IMR-90 (cell line): ENCODE data around the gene PPP1R14D. TPM values are rescaled to one million over a fixed set of nuclear protein-coding genes. Genes with fewer than 3 reads are reported as not detected.

Experiments used
- ATAC-seq: fragments of 200-7000 bp; cut with Tn5 transposase; 2 replicates; pipeline ENCODE4 v1.9.1; 2020; ENCODE audit warnings: low read depth, mild to moderate bottlenecking, moderate library complexity
- BruUV-seq: library from RNA; stranded (reverse); fragments of 400-500 nt; replicated peaks from 2 replicates; lab custom pipeline; 2021; lab: Mats Ljungman, UMichigan
- CTCF ChIA-PET: fragments of 300-600 bp; formaldehyde crosslinking; extraction: SDS; loops from one replicate; lab custom pipeline; 2021; ENCODE audit warnings: antibody characterized with exemption; lab: Yijun Ruan, JAX
- POLR2A ChIA-PET: fragments of 300-600 bp; sonication (Branson Sonifier 250); formaldehyde crosslinking; loops from one replicate; lab custom pipeline; 2022; ENCODE audit warnings: antibody characterized with exemption; ENCODE audit not compliant: unreplicated experiment; lab: Charles Lee
- DNase-seq: peaks from one replicate; pipeline ENCODE4 v3.0.0; 2013
- H2AFZ ChIP-seq: replicated peaks from 2 replicates; pipeline ENCODE3; 2013; ENCODE audit warnings: low read length, mild to moderate bottlenecking; ENCODE audit not compliant: poor library complexity
- H2AK5ac ChIP-seq: 2 replicates; pipeline ENCODE4 v1.6.1; 2013; ENCODE audit warnings: low read depth, low read length, inconsistent platforms
- H2AK9ac ChIP-seq: replicated peaks from 2 replicates; pipeline ENCODE3; 2013; ENCODE audit warnings: mild to moderate bottlenecking, low read depth, low read length, moderate library complexity; ENCODE audit not compliant: poor library complexity
- H2BK120ac ChIP-seq: 2 replicates; pipeline ENCODE4 v1.6.1; 2013; ENCODE audit warnings: low read depth, low read length, inconsistent platforms
- H2BK15ac ChIP-seq: 3 replicates; pipeline ENCODE4 v1.6.1; 2013; ENCODE audit warnings: low read depth, low read length, inconsistent platforms
- H2BK20ac ChIP-seq: 2 replicates; pipeline ENCODE4 v1.6.1; 2013; ENCODE audit warnings: low read depth, mild to moderate bottlenecking, inconsistent platforms, low read length, moderate library complexity
- H2BK5ac ChIP-seq: 2 replicates; pipeline ENCODE4 v1.6.1; 2013; ENCODE audit warnings: mild to moderate bottlenecking, low read depth, low read length, inconsistent platforms; ENCODE audit not compliant: poor library complexity, severe bottlenecking
- H3K14ac ChIP-seq: replicated peaks from 2 replicates; pipeline ENCODE4 v1.6.1; 2013; ENCODE audit warnings: low read depth, low read length, inconsistent platforms
- H3K18ac ChIP-seq: 2 replicates; pipeline ENCODE4 v1.6.1; 2013; ENCODE audit warnings: low read depth, low read length, control low read depth
- H3K23ac ChIP-seq: 2 replicates; pipeline ENCODE4 v1.6.1; 2013; ENCODE audit warnings: low read depth, low read length, inconsistent platforms
- H3K27ac ChIP-seq: 2 replicates; pipeline ENCODE4 v1.5.1; 2013; ENCODE audit warnings: mild to moderate bottlenecking, control low read depth, low read length; ENCODE audit not compliant: insufficient read depth
- H3K27me3 ChIP-seq: 2 replicates; pipeline ENCODE4 v1.6.1; 2013; ENCODE audit warnings: low read length; ENCODE audit not compliant: control insufficient read depth, insufficient read depth
- H3K36me3 ChIP-seq: 2 replicates; pipeline ENCODE4 v1.6.1; 2013; ENCODE audit warnings: low read length, mixed read lengths; ENCODE audit not compliant: control insufficient read depth, insufficient read depth
- H3K4ac ChIP-seq: 2 replicates; pipeline ENCODE4 v1.6.1; 2013; ENCODE audit warnings: low read depth, low read length, inconsistent platforms
- H3K4me1 ChIP-seq: 2 replicates; pipeline ENCODE4 v1.6.1; 2013; ENCODE audit warnings: low read length, mixed read lengths; ENCODE audit not compliant: control insufficient read depth, insufficient read depth
- H3K4me2 ChIP-seq: 2 replicates; pipeline ENCODE4 v1.6.1; 2013; ENCODE audit warnings: low read depth, mild to moderate bottlenecking, control low read depth, low read length, moderate library complexity
- H3K4me3 ChIP-seq: 2 replicates; pipeline ENCODE4 v1.5.1; 2013; ENCODE audit warnings: low read depth, mild to moderate bottlenecking, control low read depth, low read length, moderate library complexity; ENCODE audit not compliant: insufficient read depth
- H3K56ac ChIP-seq: 2 replicates; pipeline ENCODE4 v1.6.1; 2013; ENCODE audit warnings: low read length, inconsistent platforms; ENCODE audit not compliant: insufficient read depth; ENCODE audit errors: extremely low read depth
- H3K79me1 ChIP-seq, 2 experiments: 2 replicates each; pipeline ENCODE4 v1.6.1; 2013; ENCODE audit warnings: low read length in 2 of 2, inconsistent platforms in 1 of 2, low read depth in 1 of 2
- H3K9ac ChIP-seq: 2 replicates; pipeline ENCODE4 v1.6.1; 2013; ENCODE audit warnings: low read depth, low read length, control low read depth
- H3K9me1 ChIP-seq: 2 replicates; pipeline ENCODE4 v1.6.1; 2013; ENCODE audit warnings: low read length, inconsistent platforms; ENCODE audit not compliant: insufficient read depth
- H3K9me3 ChIP-seq: 2 replicates; pipeline ENCODE4 v1.6.1; 2013; ENCODE audit warnings: low read length; ENCODE audit not compliant: control insufficient read depth, insufficient read depth
- H4K20me1 ChIP-seq: 2 replicates; pipeline ENCODE4 v1.6.1; 2013; ENCODE audit warnings: low read length, inconsistent platforms; ENCODE audit not compliant: insufficient read depth
- H4K5ac ChIP-seq: 2 replicates; pipeline ENCODE4 v1.6.1; 2013; ENCODE audit warnings: mild to moderate bottlenecking, low read depth, low read length, control low read depth
- H4K8ac ChIP-seq, 2 experiments: 2 replicates each; pipeline ENCODE4 v1.6.1; 2013; ENCODE audit warnings: low read depth in 2 of 2, low read length in 2 of 2, control low read depth in 1 of 2, inconsistent platforms in 1 of 2
- H4K91ac ChIP-seq: 2 replicates; pipeline ENCODE4 v1.6.1; 2013; ENCODE audit warnings: low read depth, low read length, inconsistent platforms; ENCODE audit not compliant: insufficient read depth
- BHLHE40 ChIP-seq: fragments of 150-350 bp; IDR thresholded peaks from 2 replicates; pipeline ENCODE4 v1.6.1; 2016; ENCODE audit warnings: mild to moderate bottlenecking, low read depth, low read length
- CEBPB ChIP-seq: IDR thresholded peaks from 2 replicates; pipeline ENCODE4 v1.6.1; 2012; ENCODE audit warnings: low read depth, low read length, improper control_type of control experiment
- CHD1 ChIP-seq: IDR thresholded peaks from 2 replicates; pipeline ENCODE4 v1.6.1; 2012; ENCODE audit warnings: low read depth, low read length, improper control_type of control experiment
- CTCF ChIP-seq: conservative IDR thresholded peaks from 2 replicates; pipeline ENCODE4 v1.5.1; 2012; ENCODE audit warnings: mild to moderate bottlenecking, low read depth, low read length, improper control_type of control experiment
- FOS ChIP-seq: fragments of 150-350 bp; IDR thresholded peaks from 2 replicates; pipeline ENCODE4 v1.6.1; 2016; ENCODE audit warnings: low read depth, low read length
- MAZ ChIP-seq: IDR thresholded peaks from 2 replicates; pipeline ENCODE4 v1.6.1; 2012; ENCODE audit warnings: low read depth, mild to moderate bottlenecking, low read length, improper control_type of control experiment, moderate library complexity, borderline replicate concordance
- MXI1 ChIP-seq: IDR thresholded peaks from 2 replicates; pipeline ENCODE4 v1.6.1; 2012; ENCODE audit warnings: low read depth, mild to moderate bottlenecking, low read length, moderate library complexity, borderline replicate concordance
- POLR2A ChIP-seq: IDR thresholded peaks from 2 replicates; pipeline ENCODE4 v1.6.1; 2012; ENCODE audit warnings: mild to moderate bottlenecking, low read depth, low read length
- RCOR1 ChIP-seq: IDR thresholded peaks from 2 replicates; pipeline ENCODE4 v1.6.1; 2012; ENCODE audit warnings: mild to moderate bottlenecking, low read length, improper control_type of control experiment; ENCODE audit not compliant: insufficient replicate concordance
- RFX5 ChIP-seq: IDR thresholded peaks from 2 replicates; pipeline ENCODE4 v1.8.0; 2012; ENCODE audit warnings: low read depth, mild to moderate bottlenecking, low read length, moderate library complexity
- WGBS, 2 experiments: methylation state at CpG; one replicate each; pipeline versions ENCODE4 v1.1.5 to v1.1.7; 2013; ENCODE audit warnings: missing lambda C conversion rate in 2 of 2; ENCODE audit not compliant: insufficient read length in 1 of 2; ENCODE audit errors: extremely low coverage in 2 of 2; 5-methylcytosine and 5-hydroxymethylcytosine counted together
- dilution Hi-C: fragments of 300-500 bp; cut with HindIII; formaldehyde crosslinking; loops from one replicate; pipeline ENCODE4 v1.14.3; 2018; ENCODE audit warnings: low sequenced_read_pairs; ENCODE audit not compliant: unreplicated experiment
- in situ Hi-C: fragments of 300-500 bp; cut with MboI; formaldehyde crosslinking; loops from 3 replicates; pipeline ENCODE4 v1.14.3; 2019; ENCODE audit warnings: low sequenced_read_pairs, inconsistent platforms, mixed read lengths
- intact Hi-C: fragments of 100-400 bp; cut with micrococcal nuclease; formaldehyde crosslinking; loops from 2 replicates; pipeline ENCODE4 v1.10.0; 2022
- polyA plus RNA-seq, 3 experiments: library from polyadenylated mRNA; depleted of rRNA; stranded (reverse); fragments of >200 nt; gene quantifications; 2 replicates each; pipeline ENCODE4 v1.2.3, GENCODE V29; 2012; ENCODE audit warnings: low replicate concordance in 1 of 3
- total RNA-seq: library from RNA; depleted of rRNA; stranded (reverse); fragments of >200 nt; gene quantifications from 2 replicates; pipeline ENCODE4 v1.2.3, GENCODE V29; 2012
- TF ChIP-seq, protein P1 (sequence below): fragments of 150-350 bp; IDR thresholded peaks from 2 replicates; pipeline ENCODE4 v1.6.1; 2016; ENCODE audit warnings: low read depth, mild to moderate bottlenecking, low read length, moderate library complexity, borderline replicate concordance
- TF ChIP-seq, protein P2 (sequence below): fragments of 150-350 bp; IDR thresholded peaks from 2 replicates; pipeline ENCODE4 v1.6.1; 2017; ENCODE audit warnings: mild to moderate bottlenecking, antibody characterized with exemption, low read length, low read depth

PPP1R14D gene
- total and polyA plus RNA-seq, 2 of the 4 experiments (the other 2 are of a cell fraction), result not detected

GRCh38 chr15:40844696-40845030 lies 16.2 kb upstream of the PPP1R14D start (continued):
- TF ChIP-seq MAZ, result no peak

DNA sequence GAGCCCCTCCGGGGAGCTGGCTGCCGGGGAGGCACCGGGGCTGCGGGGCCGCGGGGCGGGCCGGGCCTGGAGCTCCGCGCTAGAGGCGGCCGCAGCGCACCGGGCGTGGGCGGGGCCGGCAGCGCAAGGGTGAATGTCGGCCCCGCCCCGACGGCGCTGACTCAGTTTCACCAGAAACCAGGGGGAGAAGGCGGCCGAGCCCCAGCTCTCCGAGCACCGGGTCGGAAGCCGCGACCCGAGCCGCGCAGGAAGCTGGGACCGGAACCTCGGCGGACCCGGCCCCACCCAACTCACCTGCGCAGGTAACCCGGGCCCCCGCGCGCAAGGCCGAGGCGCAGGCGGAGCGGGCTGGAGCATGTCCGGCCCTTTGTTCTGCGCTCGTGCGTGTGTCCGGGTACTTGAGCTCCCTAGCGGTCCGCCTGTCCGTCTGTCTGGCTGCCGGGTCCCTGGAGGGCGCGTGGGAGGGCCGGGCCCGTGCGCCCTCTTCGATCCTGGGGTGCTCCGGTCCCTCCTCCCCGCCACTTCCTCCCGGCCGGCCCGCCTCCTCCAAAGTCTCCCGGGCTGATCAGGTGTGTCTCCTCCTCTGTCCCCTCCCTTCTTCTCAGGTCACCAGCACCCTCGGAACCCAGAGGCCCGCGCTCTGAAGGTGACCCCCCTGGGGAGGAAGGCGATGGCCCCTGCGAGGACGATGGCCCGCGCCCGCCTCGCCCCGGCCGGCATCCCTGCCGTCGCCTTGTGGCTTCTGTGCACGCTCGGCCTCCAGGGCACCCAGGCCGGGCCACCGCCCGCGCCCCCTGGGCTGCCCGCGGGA lies 15.6 kb upstream of the PPP1R14D start, which contains the start of gene SPINT1:
TSS of gene SPINT1 (plus strand) at position 164 of the 811 bp plus-strand sequence. CDS start at position 671, 507 bp downstream.
- ChIA-PET CTCF (no interaction called here), POLR2A (no interaction called here)
- Histone ChIP-seq H3K4ac (no peak within 1 kb of the TSS), H2AFZ (peak within 1 kb of the TSS; percentile 86), H3K27ac (no peak within 1 kb of the TSS), H4K5ac (no peak within 1 kb of the TSS), H3K79me1 (no peaks in the 10 kb centered on the region), H3K36me3 (no peaks in the 10 kb centered on the region), H3K9me1 (no peaks in the 10 kb centered on the region), H3K4me2 (peak within 1 kb of the TSS; percentile 66), H2BK5ac (no peak within 1 kb of the TSS), H3K14ac (no peak within 1 kb of the TSS), H2BK20ac (no peak within 1 kb of the TSS), H3K9ac (no peak within 1 kb of the TSS), H2BK15ac (no peak within 1 kb of the TSS), H3K4me1 (0 out of 2 replicates have a peak, but pooled peaks cover 3% of the 10 kb centered on the region), H3K56ac (no peak within 1 kb of the TSS), H4K20me1 (peaks cover 5% of the 10 kb centered on the region; the same call in 1 of the 2 replicates), H4K8ac (no peak within 1 kb of the TSS), H2BK120ac (no peak within 1 kb of the TSS), H3K27me3 (peaks cover 38% of the 10 kb centered on the region), H3K9me3 (no peaks in the 10 kb centered on the region), H2AK5ac (no peak within 1 kb of the TSS), H4K91ac (no peak within 1 kb of the TSS), H2AK9ac (peak within 1 kb of the TSS; percentile 76), H3K23ac (peak within 1 kb of the TSS; percentile 69), H3K18ac (no peak within 1 kb of the TSS), H3K4me3 (peak within 1 kb of the TSS; percentile 26)
- 0% methylated on average over 33 of the region's 89 CpGs; no CpG with 5 or more reads in 1 of the 2 experiments for WGBS, 2 experiments
- no peak for DNase-seq
- ATAC-seq, result peak; percentile 64
- in situ Hi-C loops, result no loop called here
- dilution Hi-C loops, result no loop called here
- no TSS peak for BruUV-seq
- intact Hi-C loops, result loop anchor here (1.0 kb wide), 1 partner anchor 37 kb away; the partner anchor contains the start of genes DNAJC17 and ZFYVE19
- TF ChIP-seq RCOR1 (no peak), CTCF (no peak), MXI1 (no peak), RFX5 (no peak), MAZ (no peak), POLR2A (no peak), CHD1 (no peak), BHLHE40 (no peak), CEBPB (no peak), FOS (no peak)
- TF ChIP-seq, protein P1, sequence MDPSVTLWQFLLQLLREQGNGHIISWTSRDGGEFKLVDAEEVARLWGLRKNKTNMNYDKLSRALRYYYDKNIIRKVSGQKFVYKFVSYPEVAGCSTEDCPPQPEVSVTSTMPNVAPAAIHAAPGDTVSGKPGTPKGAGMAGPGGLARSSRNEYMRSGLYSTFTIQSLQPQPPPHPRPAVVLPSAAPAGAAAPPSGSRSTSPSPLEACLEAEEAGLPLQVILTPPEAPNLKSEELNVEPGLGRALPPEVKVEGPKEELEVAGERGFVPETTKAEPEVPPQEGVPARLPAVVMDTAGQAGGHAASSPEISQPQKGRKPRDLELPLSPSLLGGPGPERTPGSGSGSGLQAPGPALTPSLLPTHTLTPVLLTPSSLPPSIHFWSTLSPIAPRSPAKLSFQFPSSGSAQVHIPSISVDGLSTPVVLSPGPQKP, result no peak
- TF ChIP-seq, protein P2, sequence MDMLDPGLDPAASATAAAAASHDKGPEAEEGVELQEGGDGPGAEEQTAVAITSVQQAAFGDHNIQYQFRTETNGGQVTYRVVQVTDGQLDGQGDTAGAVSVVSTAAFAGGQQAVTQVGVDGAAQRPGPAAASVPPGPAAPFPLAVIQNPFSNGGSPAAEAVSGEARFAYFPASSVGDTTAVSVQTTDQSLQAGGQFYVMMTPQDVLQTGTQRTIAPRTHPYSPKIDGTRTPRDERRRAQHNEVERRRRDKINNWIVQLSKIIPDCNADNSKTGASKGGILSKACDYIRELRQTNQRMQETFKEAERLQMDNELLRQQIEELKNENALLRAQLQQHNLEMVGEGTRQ, result no peak
